Lung (tissue), 12 donors: ENCODE results near the gene ATP8B4. TPM values are rescaled to one million over a fixed set of nuclear protein-coding genes. Genes with fewer than 3 reads are reported as not detected.

Experiments
- ATAC-seq: fragments of 200-7000 bp; cut with Tn5 transposase; one replicate; pipeline ENCODE4 v1.9.1; 2020; ENCODE audit warnings: moderate number of reproducible peaks; ENCODE audit not compliant: insufficient read depth, low FRiP score
- DNase-seq, 3 donors: peaks; one replicate each; pipeline ENCODE4 v3.0.0-alpha.2; 2013 to 2017
- H3K27ac ChIP-seq, 2 donors: one replicate each; pipeline ENCODE4 v1.5.1; 2013; ENCODE audit warnings: mild to moderate bottlenecking in 2 of 2, moderate library complexity in 2 of 2, control low read depth in 1 of 2, inconsistent platforms in 1 of 2, low read depth in 1 of 2, low read length in 1 of 2
- H3K27me3 ChIP-seq, 3 donors: one replicate each; pipeline ENCODE4 v1.5.1; 2013; ENCODE audit warnings: low read length in 2 of 3; ENCODE audit not compliant: control insufficient read depth in 3 of 3, insufficient read depth in 3 of 3
- H3K36me3 ChIP-seq, 4 donors: one replicate each; pipeline ENCODE4 v1.5.1; 2013; ENCODE audit warnings: low read length in 4 of 4, mild to moderate bottlenecking in 1 of 4, moderate library complexity in 1 of 4; ENCODE audit not compliant: control insufficient read depth in 4 of 4, insufficient read depth in 4 of 4
- H3K4me1 ChIP-seq, 5 donors: one replicate each; pipeline ENCODE4 v1.5.1; 2013; ENCODE audit warnings: low read length in 5 of 5, mild to moderate bottlenecking in 2 of 5, moderate library complexity in 1 of 5; ENCODE audit not compliant: control insufficient read depth in 5 of 5, insufficient read depth in 5 of 5
- H3K4me3 ChIP-seq: one replicate; pipeline ENCODE4 v1.5.1; 2013; ENCODE audit warnings: mild to moderate bottlenecking, control low read depth, moderate library complexity
- H3K9ac ChIP-seq, 2 donors: one replicate each; pipeline ENCODE4 v1.5.1; 2013; ENCODE audit warnings: low read length in 2 of 2, control low read depth in 1 of 2; ENCODE audit not compliant: insufficient read depth in 1 of 2
- H3K9me3 ChIP-seq, 4 donors: one replicate each; pipeline ENCODE4 v1.5.1; 2013; ENCODE audit warnings: low read length in 3 of 4, mild to moderate bottlenecking in 1 of 4, moderate library complexity in 1 of 4; ENCODE audit not compliant: control insufficient read depth in 4 of 4, insufficient read depth in 3 of 4
- WGBS, 2 donors: extraction: QIAGEN DNeasy Blood & Tissue Kit; methylation state at CpG; one replicate each; pipeline ENCODE4 v1.1.7; 2013; 5-methylcytosine and 5-hydroxymethylcytosine counted together
- polyA plus RNA-seq, 2 donors: library from polyadenylated mRNA; stranded (reverse); fragments of 200-250 nt; gene quantifications; one replicate each; pipeline ENCODE4 v1.2.1, GENCODE V29; 2013
- total RNA-seq, 2 donors: library from RNA; depleted of rRNA in 1 of 2; stranded (reverse); fragments of >200 nt in 1 of 2; gene quantifications; one replicate each; pipeline ENCODE4 v1.2.1, GENCODE V29; 2014 to 2021
- TF ChIP-seq, protein P1 (sequence below): IDR thresholded peaks from 2 replicates; pipeline ENCODE4 v1.5.1; 2012; ENCODE audit warnings: mild to moderate bottlenecking; ENCODE audit errors: control extremely low read depth, extremely low read depth
- donor health status: control.
- donor health status: control.
- donor health status: Bipolar disorder and iron deficiency.
- donor health status: healthy.
- donor health status: DM: yes; HTN: yes; CAD: no.

The ATP8B4 gene
- total and polyA plus RNA-seq, 4 donors, result 1.6 to 23.1 (median 3.3) TPM

DNA sequence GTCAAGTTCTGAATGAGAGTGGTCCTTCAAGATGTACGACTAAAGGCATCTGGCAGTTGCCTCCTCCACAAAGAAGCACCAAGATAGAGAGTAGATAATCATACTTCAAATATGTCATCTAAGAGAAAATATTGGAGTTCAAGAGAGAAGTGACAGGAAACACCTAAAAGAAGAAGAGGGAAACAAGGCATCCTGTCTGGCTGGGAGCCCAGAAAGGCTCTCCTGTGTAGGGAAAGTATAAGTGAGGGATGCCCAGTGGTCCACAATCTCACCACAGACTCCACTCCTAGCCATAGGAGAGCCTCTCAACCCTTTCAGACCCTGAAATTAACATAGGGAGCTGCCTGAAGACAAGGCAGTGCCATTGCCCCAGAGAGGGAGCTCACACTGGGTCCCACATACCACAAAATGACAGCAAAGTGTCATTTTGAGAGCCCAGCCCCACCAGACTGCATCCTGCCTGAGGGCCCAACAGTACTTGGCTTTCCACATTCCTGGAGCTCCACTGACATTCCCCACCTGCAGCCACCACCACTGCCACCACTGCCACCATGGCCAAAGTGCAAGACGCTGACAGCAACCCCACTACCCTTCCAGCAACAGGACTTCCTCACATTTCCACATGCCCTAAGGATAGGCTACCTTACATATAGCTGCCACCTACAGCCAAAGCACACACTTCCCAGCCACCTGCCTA lies 210.6 kb downstream of the ATP8B4 start:
- Histone ChIP-seq H3K9me3 (peaks cover 0 to 5% (median 1%) of the 10 kb centered on the region in 4 donors), H3K27ac (no peak overlapping the region), H3K4me3 (no peak overlapping the region), H3K27me3 (no peaks in the 10 kb centered on the region), H3K9ac (no peak overlapping the region), H3K4me1 (peaks cover 0 to 2% (median 0%) of the 10 kb centered on the region in 5 donors), H3K36me3 (no peaks in the 10 kb centered on the region)
- ATAC-seq, result no peak
- WGBS, 2 donors, result 55 to 69% methylated on average over 2 of the region's 2 CpGs
- TF ChIP-seq, protein P1, sequence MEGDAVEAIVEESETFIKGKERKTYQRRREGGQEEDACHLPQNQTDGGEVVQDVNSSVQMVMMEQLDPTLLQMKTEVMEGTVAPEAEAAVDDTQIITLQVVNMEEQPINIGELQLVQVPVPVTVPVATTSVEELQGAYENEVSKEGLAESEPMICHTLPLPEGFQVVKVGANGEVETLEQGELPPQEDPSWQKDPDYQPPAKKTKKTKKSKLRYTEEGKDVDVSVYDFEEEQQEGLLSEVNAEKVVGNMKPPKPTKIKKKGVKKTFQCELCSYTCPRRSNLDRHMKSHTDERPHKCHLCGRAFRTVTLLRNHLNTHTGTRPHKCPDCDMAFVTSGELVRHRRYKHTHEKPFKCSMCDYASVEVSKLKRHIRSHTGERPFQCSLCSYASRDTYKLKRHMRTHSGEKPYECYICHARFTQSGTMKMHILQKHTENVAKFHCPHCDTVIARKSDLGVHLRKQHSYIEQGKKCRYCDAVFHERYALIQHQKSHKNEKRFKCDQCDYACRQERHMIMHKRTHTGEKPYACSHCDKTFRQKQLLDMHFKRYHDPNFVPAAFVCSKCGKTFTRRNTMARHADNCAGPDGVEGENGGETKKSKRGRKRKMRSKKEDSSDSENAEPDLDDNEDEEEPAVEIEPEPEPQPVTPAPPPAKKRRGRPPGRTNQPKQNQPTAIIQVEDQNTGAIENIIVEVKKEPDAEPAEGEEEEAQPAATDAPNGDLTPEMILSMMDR, result no peak
- DNase-seq, result no peak

GRCh38 chr15:49906966-49907365 lies 212.1 kb downstream of the ATP8B4 start:
- H3K4me1 ChIP-seq, result peaks cover 0 to 16% (median 0%) of the 10 kb centered on the region in 5 donors
- DNase-seq, result no peak
- H3K4me3 ChIP-seq, result no peak overlapping the region
- H3K27ac ChIP-seq, result no peak overlapping the region
- TF ChIP-seq, protein P1, result no peak
- H3K36me3 ChIP-seq, result no peaks in the 10 kb centered on the region
- H3K27me3 ChIP-seq, result no peaks in the 10 kb centered on the region
- WGBS, 2 donors, result 56 to 57% methylated on average over 1 of the region's 1 CpG
- ATAC-seq, result no peak
- H3K9me3 ChIP-seq, result peaks cover 0 to 5% (median 1%) of the 10 kb centered on the region in 4 donors
- H3K9ac ChIP-seq, result no peak overlapping the region

DNA sequence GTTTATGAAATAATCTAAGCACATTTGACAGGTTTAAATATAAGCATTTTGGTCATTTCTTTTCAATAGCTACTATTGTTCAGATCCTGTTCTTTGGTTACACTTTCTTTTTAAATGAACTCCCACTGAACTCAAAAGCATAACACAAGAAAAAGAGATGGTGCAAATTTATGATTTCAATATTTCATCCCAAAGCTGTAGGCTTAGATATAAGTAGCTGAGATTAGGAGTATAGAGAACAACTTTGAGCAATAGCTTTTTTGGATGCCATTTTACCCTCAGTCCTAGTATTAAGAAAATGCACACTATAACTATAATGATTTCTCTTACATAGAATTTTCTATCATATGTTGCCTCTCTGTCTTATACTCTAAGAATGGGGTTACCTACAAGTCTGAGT lies 213.8 kb downstream of the ATP8B4 start:
- no peak for ATAC-seq
- Histone ChIP-seq H3K4me1 (peaks cover 0 to 29% (median 0%) of the 10 kb centered on the region in 5 donors), H3K27me3 (no peaks in the 10 kb centered on the region), H3K9ac (no peak overlapping the region), H3K9me3 (peaks cover 0 to 2% (median 0%) of the 10 kb centered on the region in 4 donors), H3K4me3 (no peak overlapping the region), H3K27ac (no peak overlapping the region), H3K36me3 (no peaks in the 10 kb centered on the region)
- DNase-seq, result no peak
- TF ChIP-seq, protein P1, result no peak

GRCh38 chr15:49904296-49904695 lies 214.7 kb downstream of the ATP8B4 start:
- Histone ChIP-seq H3K27me3 (no peaks in the 10 kb centered on the region), H3K27ac (peak overlapping the region in 1 of 2 donors; percentile 29), H3K9ac (no peak overlapping the region), H3K9me3 (no peaks in the 10 kb centered on the region), H3K4me3 (no peak overlapping the region), H3K36me3 (no peaks in the 10 kb centered on the region), H3K4me1 (peaks cover 0 to 34% (median 0%) of the 10 kb centered on the region in 5 donors)
- ATAC-seq (no peak), DNase-seq (no peak)
- TF ChIP-seq, protein P1, result no peak
